Stimulated activated CD8-positive, alpha-beta memory T cell treated with anti-CD3 and anti-CD28 coated beads, Interleukin-15, amount 100 ng/mL, for 4 hours (primary cell): Measurements from ENCODE around the gene SPTBN5.

ENCODE experiments used
- DNase-seq, 2 donors: peaks; one replicate each; pipeline ENCODE4 v3.0.0-alpha.2; 2020; ENCODE audit warnings: low read depth in 2 of 2

SPTBN5 gene

DNA sequence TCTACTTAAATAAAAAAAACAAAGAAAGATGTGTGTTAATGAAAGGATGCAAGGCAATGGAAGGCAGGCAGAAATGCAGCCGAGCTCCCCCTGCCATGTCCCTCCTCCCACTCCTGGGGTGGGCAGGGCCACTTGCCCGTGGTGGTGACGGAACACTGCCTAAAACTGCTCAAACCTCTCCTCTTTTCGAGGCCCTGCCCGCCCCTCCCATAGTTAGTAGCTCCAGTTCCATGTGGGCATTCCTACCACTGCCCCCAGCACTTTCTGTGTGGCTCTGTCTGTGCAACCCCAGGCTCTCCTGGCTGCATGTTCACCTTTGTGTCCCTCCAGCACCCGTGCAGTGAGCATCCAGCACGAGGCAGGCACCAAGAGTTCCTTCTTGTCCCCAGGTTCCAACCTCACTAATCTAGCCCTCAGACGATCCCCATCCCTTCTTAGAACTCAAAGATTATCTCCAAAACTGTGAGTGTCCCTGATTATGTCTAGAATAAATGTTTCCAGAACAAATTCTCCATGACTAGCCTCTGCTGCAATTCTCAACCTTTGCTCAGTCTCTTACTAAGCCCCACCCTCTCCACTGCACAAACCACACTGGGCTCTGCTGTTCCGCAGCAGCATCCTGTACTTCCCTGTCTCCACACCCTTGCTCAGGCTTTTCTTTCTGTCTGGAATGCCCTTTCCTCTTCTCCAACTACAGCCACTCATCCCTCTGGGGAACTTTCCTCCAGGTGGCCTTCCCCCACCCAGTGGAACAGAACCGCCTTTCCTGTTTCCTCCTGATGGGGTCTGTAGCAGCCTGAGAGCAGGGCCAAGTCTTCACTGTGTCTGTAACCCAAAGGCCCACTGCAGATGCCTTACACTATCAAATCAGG lies 32.6 kb upstream of the SPTBN5 start:
- DNase-seq, result no peak

DNA sequence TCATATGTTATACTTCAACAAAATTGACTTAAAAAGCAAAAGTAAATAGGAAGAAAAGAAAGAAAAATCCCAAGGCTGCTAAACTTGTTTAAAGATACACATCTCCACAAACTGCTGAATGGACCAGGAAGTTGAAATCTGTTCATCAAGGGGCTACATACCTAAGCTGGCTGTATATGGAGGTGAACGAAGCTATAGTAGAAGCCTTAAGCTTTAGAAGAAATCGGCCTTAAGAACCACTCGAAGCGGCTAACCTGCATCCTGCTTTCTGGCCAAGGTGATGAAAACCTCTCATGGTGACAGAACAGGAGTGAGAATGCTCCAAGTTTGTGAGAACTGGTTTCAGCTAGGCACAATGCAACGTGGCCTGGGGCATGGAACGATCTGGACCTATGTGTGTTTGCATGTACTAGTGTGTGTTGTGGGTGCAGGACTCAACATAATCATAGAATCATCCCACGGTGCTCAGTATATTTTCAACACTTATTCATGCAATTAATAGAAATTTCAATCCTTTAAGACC lies 31.3 kb upstream of the SPTBN5 start:
- DNase-seq, result no peak

DNA sequence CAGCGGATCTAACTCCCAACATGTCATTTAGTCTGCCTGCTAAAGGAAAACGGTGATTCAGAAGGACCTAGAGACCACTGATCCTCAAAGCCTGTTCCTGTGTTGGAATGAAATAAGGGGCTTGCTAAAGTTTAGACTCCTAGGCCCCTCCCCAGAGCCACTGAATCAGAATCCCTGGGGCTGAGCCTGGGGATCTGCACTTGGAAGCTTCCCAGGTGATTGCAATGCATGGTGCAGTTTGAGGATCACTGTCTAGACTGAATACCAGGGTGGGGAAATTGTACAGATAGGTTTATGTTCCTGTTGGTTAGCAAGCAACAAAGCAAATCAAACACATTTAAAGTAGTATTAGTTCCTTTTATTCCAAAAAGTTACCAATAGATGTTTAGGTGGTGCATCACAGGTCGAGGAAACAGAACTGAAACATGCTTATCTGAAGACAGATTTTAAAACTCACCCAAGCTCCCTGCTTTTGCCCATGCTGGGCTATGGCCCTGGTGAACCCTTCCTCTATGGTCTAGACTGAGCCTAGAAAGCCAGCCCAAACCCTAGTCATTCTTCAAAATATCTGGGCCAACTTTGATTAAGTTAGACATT lies 29.6 kb upstream of the SPTBN5 start:
- no peak for DNase-seq

- DNase-seq, result no peak
Measured at GRCh38 chr15:41922353-41922752, 28.5 kb upstream of the SPTBN5 start.

DNA sequence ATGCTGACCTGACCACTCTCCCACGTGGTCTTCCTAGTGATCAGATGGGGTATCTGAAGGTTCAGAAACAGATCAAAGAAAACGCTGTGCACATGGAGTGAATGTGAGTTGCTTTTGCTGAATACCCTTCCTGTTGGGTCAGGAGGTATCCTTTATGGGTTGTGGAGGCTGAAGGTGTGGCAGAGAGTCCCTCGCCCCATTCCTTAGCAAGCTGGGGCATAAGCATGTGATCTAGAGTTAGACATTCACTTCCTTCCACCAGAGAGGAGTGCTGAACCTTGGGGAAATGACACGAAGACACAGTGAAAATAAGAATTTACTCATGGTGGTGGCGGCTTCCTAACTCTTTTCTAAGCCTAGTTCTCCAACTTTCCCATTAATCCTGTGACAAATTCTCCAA lies 27.8 kb upstream of the SPTBN5 start:
- DNase-seq, result no peak

GRCh38 chr15:41921167-41921566 lies 27.3 kb upstream of the SPTBN5 start:
- no peak for DNase-seq

GRCh38 chr15:41919954-41920538 lies 26.2 kb upstream of the SPTBN5 start:
- no peak for DNase-seq

DNA sequence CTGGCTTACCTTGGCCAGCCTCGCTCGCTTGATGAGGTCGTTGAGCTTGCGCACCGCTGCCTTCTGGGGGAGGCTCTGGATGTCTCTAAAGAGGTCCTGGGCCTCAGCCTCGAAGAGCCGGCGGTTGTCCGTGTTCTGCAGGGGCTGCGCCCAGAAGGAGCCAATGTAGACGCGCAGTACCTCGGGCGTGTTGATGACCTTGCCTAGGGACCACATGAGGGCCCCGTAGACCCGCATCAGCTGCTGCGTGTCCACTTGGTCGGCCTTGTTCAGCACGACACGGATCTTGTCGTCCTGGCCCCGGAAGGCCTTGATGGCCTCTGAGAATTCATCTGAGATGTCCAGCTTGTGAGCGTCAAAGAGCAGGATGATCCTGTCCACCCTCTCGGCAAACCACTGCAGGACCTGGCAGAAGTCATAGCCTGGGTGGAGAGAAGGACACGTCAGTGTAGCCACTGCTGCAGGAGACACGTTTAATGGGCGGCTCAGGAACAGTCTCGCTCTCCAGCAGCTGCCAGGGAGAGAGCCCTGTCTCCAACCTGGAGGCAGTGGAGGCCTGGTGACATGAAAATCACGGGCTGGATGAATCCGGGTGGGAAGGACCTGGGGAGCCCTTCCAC lies 25.5 kb upstream of the SPTBN5 start:
- DNase-seq, result no peak

DNA sequence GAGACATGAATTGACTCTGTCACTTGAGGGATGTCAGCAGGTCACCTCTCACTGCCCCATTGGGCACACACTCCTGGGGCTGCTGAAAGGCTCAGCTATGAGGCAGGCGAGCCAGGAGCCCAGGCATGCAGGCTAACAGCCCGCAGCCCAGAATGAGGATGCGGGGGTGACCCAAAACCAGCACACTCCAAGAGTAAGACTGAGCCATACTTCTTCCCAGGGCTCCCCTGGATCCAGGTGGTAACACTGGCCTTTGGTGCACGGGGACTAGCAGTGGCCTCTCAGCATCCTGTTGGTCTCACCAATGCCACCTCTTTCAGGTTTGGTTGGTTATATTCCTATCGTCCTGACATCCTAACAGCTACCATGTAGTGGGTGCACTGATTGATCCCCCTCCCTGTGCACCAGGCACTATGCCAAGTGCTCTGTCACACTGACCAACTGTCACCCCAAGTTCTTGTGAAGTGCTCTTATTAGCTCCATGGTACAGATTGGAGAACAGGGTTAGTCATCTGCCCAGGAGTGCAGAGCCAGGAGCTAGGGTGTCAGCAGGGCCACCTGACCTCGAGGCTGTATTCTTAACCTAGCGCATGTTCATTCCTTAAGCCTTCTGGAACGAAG lies 24.8 kb upstream of the SPTBN5 start:
- DNase-seq, result no peak

DNA sequence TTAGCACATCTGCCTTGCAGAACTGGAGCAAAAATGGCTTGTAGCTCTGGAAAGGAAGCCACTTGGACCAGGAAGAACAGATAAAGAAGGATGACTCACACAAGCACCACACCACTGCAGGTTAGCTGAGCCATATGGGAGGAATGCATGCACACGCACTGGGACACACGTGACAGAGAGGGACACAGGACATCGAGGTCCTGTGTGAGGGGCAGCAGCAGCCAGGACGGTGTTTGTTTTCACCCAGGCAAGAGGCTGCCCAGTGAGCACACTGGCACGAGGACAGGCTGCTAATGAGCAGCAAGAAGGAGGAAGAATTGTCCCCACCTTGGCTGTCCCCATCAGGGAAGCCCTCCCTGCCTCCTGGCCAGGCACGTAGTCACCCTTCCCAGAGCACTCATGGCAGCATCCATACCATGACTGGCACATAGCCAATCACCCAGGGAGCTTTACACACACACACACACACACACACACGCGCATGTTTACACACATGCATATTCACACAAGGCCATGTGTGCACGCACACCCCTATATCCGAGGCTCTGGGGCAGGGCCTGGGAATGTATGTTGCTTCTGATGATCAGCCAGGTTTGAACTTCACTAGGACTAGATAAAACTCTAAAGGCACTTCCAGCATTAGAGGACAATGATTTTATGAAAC lies 24.0 kb upstream of the SPTBN5 start:
- DNase-seq, result no peak

- DNase-seq, result no peak
Measured at GRCh38 chr15:41915255-41915994, 21.6 kb upstream of the SPTBN5 start.

DNA sequence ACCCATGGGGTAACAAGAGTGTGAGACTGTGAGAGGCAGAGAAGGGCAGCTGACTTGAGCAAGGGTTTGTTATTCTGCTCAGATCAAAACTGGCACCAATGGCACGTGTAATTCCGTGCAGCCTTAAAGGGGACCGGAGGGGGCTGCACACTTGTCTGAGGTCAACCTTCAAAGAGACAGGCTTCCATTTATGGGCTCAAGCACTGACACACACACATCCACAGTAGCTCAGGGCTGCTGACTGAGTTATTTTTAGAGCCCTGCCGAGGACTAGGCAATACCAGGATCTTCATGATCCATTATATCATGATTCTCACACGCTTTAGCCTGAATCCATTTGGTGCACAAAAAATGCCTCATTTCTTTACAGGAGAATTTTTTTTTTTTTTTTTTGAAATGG lies 20.6 kb upstream of the SPTBN5 start:
- DNase-seq, result no peak

- DNase-seq, result no peak
Measured at GRCh38 chr15:41913256-41913655, 19.4 kb upstream of the SPTBN5 start.

DNA sequence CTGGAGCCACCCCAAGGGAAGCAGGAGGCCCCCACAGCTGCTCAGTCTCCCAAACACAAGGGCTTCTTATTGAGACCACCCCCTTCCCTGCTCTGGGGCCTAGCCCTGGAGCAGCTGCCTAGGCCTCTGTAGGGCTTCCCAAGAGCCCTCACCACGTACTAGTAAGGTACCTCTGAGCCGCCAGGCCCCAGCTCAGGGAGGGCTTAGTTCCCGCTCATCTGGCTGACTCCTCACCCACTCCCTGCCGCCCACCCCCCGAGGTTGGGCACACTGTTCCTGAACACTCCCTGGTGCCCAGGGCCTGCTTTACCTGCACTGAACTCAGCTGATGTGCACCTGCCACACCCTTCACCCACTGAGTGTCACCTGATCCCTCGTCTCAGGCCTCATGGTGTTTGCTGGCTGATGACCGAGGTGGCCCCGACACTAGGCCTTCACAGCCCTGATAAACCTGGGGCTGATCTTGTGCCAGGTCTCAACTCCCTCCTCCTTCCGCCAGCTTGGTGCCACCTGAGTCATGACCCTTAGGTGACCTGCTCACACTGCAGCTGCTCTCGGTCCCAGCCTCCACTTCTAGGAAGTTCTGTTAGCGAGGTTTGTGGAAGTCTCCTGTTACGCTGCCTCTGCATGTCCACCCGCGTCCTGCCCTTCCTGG lies 18.0 kb upstream of the SPTBN5 start:
- no peak for DNase-seq

DNA sequence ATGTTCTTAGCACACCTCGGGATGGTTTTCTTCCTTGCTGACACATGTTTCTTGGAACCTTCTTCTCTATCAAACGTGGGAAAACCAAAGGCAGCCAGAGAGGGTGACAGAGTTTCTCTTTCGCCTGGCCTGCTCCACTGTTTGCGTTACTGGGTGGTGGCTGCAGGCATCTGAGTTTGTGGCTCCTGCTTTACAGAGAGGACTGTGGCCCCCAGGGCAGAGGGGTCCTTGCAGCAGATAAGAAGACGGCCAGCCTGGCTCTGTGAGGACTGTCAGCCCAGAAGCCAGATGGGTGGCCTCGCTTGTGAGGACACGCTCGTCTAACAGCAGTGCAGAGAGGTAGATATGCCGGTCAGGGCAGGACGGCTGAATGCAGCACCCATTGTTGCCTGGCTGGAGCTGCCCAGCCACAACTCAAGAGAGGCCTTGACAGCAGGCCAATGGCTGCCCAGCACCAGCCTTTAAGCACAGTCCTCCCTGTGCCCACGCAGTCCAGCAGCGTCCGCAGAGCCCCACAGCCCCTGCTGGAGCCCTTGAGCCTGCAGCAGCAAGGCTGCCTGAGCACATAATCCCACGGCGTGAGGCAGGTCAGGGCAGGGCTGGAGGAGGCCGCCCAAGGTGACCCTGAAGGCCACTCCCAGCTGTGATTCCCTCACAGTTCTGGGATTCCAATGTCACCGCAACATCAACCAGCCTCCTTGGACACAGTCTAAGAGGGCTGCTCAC lies 15.0 kb upstream of the SPTBN5 start:
- no peak for DNase-seq

GRCh38 chr15:41907141-41907540 lies 13.3 kb upstream of the SPTBN5 start:
- DNase-seq, result no peak

- no peak for DNase-seq
Measured at GRCh38 chr15:41906608-41907007, 12.8 kb upstream of the SPTBN5 start.

- no peak for DNase-seq
Measured at GRCh38 chr15:41905036-41905793, 11.4 kb upstream of the SPTBN5 start.

DNA sequence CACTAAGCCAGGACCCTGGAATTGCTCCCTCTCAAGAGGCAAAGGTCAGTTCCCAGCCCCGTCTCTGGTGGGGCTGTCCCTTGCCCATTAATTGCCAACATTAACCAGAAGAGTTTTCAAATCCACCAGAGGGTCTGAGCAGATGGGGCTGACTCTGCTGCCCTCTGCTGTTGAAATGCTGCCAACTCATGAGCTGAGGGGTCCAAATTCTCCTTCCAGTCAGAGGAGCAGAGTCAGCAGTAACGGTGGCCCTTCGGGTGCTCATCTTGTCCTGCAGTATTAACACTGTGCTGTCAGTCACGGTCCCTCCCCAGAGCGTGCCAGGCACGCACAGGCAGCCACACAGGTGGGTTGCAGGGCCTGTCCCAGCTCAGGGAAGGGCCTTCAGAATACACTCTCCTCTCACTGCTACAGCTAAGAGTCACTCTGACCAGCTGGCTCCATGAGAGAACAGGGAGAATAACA lies 10.7 kb upstream of the SPTBN5 start:
- peak; percentile 35 to 44 for DNase-seq
